ENCODE data around the gene ANKRD11. TPM values are rescaled to one million over a fixed set of nuclear protein-coding genes. Genes with fewer than 3 reads are reported as not detected.
A peak's percentile ranks its signal among the peaks of the same experiment; 100 is the strongest.

The ANKRD11 gene
- total RNA-seq, 1 experiment from 2014 or later, result 242 TPM

DNA sequence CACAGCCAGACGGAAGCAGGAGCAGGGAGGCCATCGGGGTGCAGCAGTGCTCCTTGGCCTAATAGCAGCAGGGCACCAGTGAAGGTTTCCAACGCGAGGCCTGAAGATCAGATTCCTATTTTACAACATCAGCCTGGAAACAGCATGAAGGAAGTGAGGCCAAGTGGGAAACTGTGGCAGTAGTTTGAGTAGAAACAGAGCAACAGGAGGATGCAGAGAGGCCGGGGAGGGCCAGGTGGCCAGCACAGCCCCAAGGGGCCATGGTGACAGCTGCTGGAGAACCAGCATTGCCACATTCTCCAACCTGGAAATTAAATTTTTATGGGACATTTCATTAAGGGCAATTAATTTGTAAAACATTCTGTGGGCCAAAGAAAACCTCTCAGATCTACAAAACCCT lies 3.4 kb upstream of the ANKRD11 start:
- Mint-ChIP-seq H3K9me3 (ENCODE audit: low read depth, unreplicated experiment) (no peaks in the 10 kb centered on the region), H3K27ac (ENCODE audit: unreplicated experiment) (no peak overlapping the region), H3K36me3 (ENCODE audit: insufficient read depth, unreplicated experiment) (peaks cover 27% of the 10 kb centered on the region), H3K4me1 (ENCODE audit: low read depth, unreplicated experiment) (peaks cover 14% of the 10 kb centered on the region), H3K27me3 (ENCODE audit: unreplicated experiment) (no peaks in the 10 kb centered on the region), H3K4me3 (ENCODE audit: low read depth, unreplicated experiment) (no peak overlapping the region)
- DNase-seq, result no peak
- no TSS peak for BruUV-seq (replicated peaks)
- TF ChIP-seq, protein P1, sequence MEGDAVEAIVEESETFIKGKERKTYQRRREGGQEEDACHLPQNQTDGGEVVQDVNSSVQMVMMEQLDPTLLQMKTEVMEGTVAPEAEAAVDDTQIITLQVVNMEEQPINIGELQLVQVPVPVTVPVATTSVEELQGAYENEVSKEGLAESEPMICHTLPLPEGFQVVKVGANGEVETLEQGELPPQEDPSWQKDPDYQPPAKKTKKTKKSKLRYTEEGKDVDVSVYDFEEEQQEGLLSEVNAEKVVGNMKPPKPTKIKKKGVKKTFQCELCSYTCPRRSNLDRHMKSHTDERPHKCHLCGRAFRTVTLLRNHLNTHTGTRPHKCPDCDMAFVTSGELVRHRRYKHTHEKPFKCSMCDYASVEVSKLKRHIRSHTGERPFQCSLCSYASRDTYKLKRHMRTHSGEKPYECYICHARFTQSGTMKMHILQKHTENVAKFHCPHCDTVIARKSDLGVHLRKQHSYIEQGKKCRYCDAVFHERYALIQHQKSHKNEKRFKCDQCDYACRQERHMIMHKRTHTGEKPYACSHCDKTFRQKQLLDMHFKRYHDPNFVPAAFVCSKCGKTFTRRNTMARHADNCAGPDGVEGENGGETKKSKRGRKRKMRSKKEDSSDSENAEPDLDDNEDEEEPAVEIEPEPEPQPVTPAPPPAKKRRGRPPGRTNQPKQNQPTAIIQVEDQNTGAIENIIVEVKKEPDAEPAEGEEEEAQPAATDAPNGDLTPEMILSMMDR (IDR thresholded peaks at IDR 0.05; ENCODE audit: unreplicated experiment), result no peak
- CTCF ChIA-PET, result no interaction called here
- intact Hi-C loops (cut with micrococcal nuclease; ENCODE audit: unreplicated experiment), result no loop called here

DNA sequence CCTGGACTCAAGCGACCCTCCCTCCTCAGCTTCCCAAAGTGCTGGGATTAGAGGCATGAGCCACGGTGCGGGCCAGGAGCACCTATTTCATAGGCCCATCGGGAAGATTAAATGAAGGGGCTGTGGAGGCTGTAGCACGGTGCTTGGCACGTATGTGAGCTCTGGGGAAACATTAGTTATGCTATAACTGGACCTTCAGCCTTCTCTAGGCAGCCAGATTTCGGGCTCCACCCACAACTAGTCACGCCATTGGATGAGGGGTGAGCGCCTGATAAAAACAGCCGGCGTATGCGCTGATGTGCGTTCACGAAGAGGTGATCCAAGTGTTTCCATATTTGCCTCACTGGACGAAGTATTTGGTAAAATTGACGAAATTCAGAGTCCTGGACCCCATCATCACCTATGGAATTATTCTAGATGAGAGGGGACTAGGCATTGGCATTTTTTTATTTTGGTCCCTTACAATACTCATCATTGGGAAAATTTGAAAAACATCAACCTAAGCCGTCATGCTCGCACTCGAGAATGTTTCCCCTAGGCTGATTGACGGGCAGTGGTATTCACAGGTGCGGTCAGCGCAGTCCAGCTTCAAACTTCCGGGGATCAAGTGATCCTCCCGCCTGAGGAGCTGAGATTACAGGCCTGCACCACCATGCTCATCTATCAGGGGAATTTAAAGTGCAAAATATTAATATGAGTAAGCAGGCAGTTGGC lies 1.8 kb upstream of the ANKRD11 start:
- TF ChIP-seq, protein P1 (IDR thresholded peaks at IDR 0.05; ENCODE audit: unreplicated experiment), result no peak
- Mint-ChIP-seq H3K27ac (ENCODE audit: unreplicated experiment) (peak overlapping the region; percentile 97), H3K36me3 (ENCODE audit: insufficient read depth, unreplicated experiment) (peaks cover 42% of the 10 kb centered on the region), H3K9me3 (ENCODE audit: low read depth, unreplicated experiment) (no peaks in the 10 kb centered on the region), H3K27me3 (ENCODE audit: unreplicated experiment) (no peaks in the 10 kb centered on the region), H3K4me3 (ENCODE audit: low read depth, unreplicated experiment) (peak overlapping the region; percentile 90), H3K4me1 (ENCODE audit: low read depth, unreplicated experiment) (peaks cover 22% of the 10 kb centered on the region)
- no peak for DNase-seq
- CTCF ChIA-PET, result interaction anchor here (0.7 to 0.9 kb wide), 2 partner anchors 10 to 1092 kb away, joined by 3 read pairs; no protein-coding TSS in a partner anchor
- intact Hi-C loops (cut with micrococcal nuclease; ENCODE audit: unreplicated experiment), result no loop called here
- BruUV-seq (replicated peaks), result no TSS peak

DNA sequence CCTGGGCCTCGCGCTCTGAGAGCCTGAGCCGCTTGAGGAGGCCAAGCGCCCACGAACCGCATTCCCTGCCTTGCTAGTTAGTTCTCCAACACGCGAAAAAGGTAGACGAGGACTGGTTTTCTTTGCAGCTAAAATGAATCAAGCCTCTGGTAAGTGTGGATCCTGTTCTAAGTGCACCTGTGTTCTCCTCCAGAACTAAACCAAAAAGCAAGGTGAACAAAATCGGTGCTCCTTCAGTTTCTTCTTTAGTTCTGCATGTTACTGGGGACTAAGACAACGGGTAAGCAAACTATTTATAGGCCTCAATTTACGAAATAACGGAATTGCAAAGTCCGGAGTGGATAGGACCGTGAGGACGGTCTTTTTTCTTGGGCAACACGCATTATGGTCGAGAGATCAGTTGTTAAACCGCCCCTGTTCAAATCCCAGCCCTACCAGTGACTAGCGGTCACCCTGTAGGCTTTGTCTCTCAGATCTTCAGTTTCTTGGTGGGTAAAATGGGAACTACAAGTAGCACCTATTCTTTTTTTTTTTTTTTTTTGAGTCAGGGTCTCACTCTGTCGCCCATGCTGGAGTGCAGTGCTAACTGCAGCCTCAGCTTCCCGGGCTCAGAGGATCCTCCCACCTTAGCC lies 993 bp upstream of the ANKRD11 start:
- Mint-ChIP-seq H3K4me3 (ENCODE audit: low read depth, unreplicated experiment) (peak overlapping the region; percentile 90), H3K36me3 (ENCODE audit: insufficient read depth, unreplicated experiment) (peaks cover 49% of the 10 kb centered on the region), H3K9me3 (ENCODE audit: low read depth, unreplicated experiment) (no peaks in the 10 kb centered on the region), H3K27ac (ENCODE audit: unreplicated experiment) (peak overlapping the region; percentile 97), H3K27me3 (ENCODE audit: unreplicated experiment) (no peaks in the 10 kb centered on the region), H3K4me1 (ENCODE audit: low read depth, unreplicated experiment) (peaks cover 30% of the 10 kb centered on the region)
- DNase-seq, result no peak
- intact Hi-C loops (cut with micrococcal nuclease; ENCODE audit: unreplicated experiment), result no loop called here
- CTCF ChIA-PET, result interaction anchor here (0.7 to 1.0 kb wide), 4 partner anchors 11 to 1092 kb away, joined by 3 read pairs; no protein-coding TSS in a partner anchor
- TF ChIP-seq, protein P1 (IDR thresholded peaks at IDR 0.05; ENCODE audit: unreplicated experiment), result peak; percentile 12
- BruUV-seq (replicated peaks), result TSS peak; percentile 78

DNA sequence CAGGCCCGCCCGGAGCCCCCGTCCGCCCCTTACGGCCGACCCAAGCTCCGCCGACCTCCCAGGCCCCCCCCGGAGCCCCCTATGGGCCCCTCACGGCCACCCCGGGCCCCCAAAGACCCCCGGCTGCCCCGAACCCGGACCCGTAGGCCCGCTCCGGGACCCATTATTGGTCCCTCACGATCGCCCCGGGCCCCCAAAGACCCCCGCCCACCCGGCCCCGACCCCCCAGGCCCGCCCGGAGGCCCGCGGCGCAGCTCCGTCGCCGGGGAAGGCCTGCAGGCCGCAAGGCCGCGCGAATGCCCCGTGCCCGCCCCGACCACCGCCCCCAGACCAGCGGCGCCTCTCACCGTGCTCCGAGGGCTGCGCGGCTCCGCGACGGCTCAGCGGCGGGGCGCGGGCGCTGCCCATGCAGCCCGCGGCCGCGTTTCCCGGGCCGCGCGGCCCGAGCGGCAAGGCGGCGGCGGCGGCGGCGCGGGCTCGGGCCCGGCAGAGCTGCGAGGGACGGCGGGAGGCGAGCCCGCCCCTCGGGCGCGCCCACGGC lies 393 bp downstream of the ANKRD11 start:
- Mint-ChIP-seq H3K27me3 (ENCODE audit: unreplicated experiment) (no peaks in the 10 kb centered on the region), H3K4me1 (ENCODE audit: low read depth, unreplicated experiment) (peaks cover 39% of the 10 kb centered on the region), H3K9me3 (ENCODE audit: low read depth, unreplicated experiment) (no peaks in the 10 kb centered on the region), H3K4me3 (ENCODE audit: low read depth, unreplicated experiment) (peak overlapping the region; percentile 90), H3K27ac (ENCODE audit: unreplicated experiment) (peak overlapping the region; percentile 97), H3K36me3 (ENCODE audit: insufficient read depth, unreplicated experiment) (peaks cover 59% of the 10 kb centered on the region)
- intact Hi-C loops (cut with micrococcal nuclease; ENCODE audit: unreplicated experiment), result loop anchor here (5.0 kb wide), 2 partner anchors 38 to 158 kb away; no protein-coding TSS in a partner anchor
- DNase-seq, result no peak
- BruUV-seq (replicated peaks), result no TSS peak
- TF ChIP-seq, protein P1 (IDR thresholded peaks at IDR 0.05; ENCODE audit: unreplicated experiment), result no peak
- CTCF ChIA-PET, result no interaction called here

Measured in Calu3 (cell line).